GF-D8 (cell line): ENCODE data around the gene HNRNPUL1.

Experiments
- DNase-seq: peaks from one replicate; lab custom pipeline; 2025; lab: John Stamatoyannopoulos, UW

HNRNPUL1 gene

DNA sequence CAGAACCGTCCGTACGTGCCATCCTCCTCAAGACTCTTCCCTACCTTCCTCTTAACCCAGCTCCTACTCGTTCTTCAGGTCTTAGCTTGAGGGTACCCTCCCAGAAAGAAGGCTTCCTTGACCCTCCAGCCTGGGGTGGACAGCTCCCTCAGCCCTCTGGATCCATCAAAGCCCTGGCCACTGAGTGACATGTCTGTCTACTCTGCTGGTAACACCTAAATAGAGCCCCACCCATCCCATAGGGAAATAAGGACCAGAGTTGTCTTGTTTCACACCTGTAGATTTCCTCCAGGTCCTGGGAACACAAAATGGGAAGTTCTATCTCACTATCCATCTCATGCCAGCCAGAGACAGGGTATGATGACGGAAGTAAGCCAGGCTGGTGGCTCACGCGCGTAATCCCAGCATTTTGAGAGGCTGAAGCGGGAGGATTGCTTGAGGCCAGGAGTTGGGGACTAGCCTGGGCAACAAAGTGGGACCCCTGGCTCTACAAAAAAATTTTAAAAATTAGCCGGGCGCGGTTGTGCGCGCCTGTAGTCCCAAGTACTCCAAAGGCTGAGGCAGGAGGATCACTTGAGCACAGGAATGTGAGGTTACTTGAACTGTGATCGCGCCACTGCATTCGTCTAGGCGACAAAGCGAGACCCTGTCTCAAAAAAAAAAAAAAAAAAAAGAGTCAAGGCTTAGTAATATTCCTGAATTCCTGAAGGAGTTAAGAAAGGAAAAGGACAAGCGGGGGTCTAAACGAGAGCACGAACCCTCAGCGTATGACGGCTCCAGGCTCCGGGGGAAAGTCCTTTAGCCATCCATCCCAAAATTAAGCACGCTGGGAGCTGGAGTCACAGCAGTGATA, 45.2 kb downstream of the HNRNPUL1 start:
- DNase-seq: no peak

DNA sequence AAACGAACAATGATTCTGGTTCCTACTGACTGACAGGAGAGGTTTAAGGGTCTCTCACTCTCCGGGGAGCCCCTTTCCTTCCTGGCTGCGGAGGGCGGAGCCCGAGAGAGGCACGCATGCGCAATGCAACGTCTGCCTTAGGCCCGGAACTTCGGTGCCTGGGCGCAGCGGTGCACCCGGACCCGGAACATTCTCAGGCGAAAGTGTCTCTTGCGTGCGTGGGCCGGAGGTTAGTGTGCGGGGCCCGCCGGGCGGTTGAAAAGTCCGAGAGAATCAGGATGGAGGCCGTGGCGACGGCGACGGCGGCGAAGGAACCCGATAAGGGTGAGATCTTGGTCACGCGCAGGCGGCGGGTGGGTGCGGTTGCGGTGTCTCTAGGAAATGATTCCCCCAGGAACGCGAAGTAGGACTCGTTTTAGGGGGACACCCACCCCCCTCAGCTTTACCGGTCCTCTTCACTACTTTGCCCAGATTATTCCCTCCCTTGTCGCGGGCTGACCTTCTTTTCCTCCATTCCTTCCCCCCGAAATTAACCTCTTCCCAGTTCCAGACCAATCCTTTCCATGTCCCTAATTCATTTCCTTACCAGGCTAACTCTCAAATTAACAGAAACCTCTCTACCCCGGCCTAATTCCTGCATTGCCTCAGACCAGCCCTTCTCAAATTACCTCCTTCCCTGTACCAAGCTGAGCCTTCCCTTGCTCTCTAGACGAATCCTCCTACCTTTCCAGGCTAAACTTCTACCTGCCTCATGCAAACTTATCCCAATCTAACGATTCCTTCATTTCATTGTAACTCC, 46.1 kb downstream of the HNRNPUL1 start, which contains the start of gene CCDC97:
Gene CCDC97, plus strand, starts transcription at position 140 of the 799 bp plus-strand sequence. Its CDS starts 139 bp downstream, at position 279.
- DNase-seq: peak; percentile 66

DNA sequence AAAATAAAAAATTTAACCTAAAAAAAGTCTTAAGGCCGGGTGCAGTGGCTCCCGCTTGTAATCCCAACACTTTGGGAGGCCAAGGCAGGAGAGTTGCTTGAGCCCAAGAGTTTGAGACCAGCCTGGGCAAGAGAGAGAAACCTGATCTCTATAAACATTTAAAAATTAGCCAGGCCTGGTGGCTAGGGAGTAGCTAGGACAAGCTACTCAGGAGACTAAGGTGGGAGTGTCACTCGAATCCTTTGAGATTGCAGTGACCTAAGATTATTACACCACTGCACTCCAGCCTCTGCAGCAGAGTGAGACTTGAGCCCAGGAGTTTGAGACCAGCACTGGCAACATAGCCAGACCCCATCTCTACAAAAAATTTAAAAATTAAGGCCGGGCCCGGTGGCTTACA, 46.9 kb downstream of the HNRNPUL1 start:
- DNase-seq: no peak

DNA sequence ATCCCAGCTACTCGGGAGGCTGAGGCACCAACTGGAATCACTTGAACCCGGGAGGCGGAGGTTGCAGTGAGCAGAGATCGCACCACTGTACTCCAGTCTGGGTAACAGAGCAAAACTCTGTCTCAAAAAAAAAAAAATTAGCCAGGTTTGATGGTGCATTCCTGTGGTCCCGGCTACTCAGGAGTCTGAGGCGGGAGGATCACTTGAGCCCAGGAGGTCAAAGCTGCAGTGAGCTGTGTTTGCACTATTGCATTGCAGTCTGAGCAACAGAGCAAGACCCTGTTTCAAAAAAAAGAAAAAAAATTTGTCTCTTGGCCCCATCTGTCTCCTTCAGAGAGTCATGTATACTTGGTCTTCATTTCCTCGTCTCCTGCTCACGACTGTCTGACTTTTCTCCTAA, 47.4 kb downstream of the HNRNPUL1 start:
- DNase-seq: no peak

DNA sequence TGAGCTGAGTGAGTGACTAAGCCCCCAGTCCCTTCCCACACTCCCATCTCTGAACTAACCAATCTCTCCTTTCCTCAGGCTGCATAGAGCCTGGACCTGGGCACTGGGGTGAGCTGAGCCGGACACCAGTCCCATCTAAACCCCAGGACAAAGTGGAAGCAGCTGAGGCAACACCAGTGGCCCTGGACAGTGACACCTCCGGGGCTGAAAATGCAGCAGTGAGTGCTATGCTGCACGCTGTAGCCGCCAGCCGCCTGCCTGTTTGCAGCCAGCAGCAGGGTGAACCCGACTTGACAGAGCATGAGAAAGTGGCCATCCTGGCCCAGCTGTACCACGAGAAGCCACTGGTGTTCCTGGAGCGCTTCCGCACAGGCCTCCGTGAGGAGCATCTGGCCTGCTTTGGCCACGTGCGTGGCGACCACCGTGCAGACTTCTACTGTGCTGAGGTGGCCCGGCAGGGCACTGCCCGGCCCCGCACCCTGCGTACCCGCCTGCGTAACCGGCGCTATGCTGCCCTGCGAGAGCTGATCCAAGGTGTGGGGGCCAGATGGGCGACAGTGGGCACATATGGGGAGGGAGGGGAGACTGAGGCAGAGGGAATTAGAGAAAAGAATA, 52.2 kb downstream of the HNRNPUL1 start:
- DNase-seq: no peak

DNA sequence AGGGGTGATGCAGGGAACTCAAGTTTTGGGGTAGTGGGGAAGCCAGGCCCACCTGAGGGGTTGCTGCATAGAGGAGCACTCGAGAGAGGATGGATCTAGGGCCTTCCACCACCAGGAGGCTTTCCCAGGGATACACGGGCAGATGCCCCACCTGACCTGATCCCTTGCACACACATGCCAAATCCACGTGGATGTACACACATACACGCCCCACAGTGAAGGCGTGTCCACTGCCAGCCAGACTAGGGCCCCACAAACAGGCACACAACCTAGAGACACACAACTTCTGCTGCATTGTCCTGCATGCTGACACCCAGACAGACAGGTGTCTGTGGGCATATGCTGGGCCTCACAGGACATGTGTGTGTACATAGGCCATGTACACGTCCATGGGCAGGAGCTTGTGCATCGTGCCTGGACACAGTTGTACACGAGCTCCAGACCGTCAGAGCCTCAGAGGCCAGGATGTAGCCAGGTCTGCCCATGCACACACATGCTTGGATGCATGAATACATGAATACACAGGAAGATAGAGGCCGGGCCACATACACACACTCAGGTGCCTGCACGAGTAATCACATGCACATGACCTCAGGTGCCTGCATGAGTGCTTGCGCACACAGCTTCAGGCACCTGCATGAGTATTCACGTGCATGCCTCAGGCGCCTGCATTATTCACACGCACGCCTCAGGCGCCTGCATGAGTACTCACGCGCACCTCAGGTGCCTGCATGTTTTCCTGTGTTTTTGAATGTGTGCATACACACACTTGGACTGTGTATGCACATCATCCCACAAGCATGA, 54.7 kb downstream of the HNRNPUL1 start:
- DNase-seq: no peak

DNA sequence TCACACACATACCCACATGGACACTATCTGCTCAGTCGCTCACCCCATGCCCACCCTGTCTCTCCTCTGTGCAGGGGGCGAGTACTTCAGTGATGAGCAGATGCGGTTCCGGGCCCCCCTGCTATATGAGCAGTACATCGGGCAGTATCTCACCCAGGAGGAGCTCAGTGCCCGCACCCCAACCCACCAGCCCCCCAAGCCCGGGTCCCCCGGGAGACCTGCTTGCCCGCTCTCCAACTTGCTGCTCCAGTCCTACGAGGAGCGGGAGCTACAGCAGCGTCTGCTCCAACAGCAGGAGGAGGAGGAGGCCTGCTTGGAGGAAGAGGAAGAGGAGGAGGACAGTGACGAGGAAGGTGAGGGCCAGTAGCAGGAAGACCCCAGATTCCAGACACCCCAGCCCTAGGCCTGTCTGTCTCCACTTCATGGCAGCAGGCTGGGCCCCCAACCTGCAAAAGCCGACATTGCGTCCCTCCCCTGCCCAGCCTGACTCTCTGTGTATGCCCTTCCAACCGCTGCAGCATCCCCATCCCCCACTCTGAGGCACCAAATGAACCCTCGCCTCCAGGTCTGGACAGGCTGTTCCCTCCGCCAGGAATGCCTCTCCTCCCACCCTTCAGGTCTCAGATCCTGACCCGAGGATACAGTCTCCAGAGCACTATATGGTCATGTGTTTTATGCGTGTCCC, 55.5 kb downstream of the HNRNPUL1 start:
- DNase-seq: no peak

DNA sequence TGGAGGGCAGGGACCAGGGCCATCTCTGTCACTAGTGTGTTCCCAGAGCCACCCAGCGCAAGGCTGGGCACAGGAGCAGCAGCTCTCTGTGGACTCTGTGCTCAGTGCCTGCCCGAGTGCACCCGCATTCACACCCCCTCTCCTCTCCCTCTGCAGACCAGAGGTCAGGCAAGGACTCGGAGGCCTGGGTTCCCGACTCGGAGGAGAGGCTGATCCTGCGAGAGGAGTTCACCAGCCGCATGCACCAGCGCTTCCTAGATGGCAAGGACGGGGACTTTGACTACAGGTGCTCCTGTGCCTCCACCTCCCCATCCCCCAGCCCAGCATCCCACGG, 56.0 kb downstream of the HNRNPUL1 start:
- DNase-seq: no peak

DNA sequence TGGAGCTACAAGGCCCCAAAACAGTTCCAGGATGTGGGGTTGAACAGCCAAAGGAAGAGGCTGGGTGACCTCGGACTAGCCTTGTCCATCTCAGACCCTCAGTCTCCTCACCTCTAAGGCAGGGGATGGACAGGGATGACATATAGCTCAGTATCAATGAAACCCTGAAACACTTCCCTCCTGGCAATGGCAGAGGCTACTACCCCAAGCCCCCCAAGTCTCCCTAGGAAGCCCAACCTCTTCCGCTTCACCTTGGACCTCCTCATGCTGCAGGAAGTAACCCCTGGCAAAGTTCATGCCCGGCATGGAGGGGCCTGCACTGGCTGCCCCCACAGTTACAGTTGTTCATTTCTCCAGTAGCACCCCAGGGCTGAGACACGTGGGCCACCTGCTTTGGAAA, 56.4 kb downstream of the HNRNPUL1 start:
- no peak for DNase-seq

DNA sequence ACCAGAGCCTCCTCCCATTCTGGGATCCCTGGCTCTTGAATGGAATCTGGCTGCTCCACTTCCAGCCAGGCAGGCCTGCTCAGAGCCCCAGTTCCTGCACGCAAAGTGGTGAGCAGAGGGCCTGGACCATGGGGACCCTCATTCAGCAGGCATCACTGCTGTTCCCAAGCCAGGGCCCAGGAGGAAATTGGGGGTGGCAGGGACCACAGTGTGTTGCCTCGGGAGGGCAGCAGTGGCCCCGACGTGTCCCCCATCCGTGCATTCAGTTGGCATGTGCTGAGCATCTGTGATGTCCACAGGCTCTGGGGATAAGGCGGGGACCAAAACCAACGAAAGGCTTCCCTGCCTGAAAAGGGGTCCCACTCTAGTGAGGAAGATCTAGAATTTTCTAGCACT, 57.0 kb downstream of the HNRNPUL1 start:
- DNase-seq: no peak

DNA sequence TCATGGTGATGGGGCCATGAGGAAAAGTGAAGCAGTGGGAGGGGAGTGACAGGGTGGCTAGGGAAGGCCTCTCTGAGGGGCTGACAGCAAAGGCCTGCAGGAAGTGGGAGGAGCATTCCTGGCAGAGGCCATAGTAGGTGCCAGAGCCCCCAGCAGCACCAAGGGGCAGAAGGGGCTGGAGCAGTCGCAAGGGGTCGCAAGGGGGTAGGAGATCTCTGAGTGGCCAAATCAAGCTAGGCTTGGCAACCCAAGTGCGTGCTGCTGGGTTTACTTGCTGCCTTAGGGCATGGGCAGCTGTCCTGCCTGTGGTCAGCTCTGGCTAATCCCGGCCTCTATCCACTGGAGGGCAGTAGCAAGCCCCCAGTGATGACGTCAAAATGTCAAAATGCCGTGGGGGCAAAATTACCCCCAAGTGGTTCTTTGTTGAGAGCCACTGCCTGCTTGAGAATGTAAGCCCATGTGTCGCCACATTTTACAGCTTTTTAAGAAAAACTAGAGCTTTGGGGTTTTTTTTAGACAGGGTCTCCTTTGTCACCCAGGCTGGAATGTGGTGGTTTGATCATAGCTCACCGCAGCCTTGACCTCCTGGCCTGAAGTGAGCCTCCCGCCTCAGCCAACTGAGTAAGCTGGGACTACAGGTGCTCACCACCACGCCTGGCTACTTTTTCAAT, 57.6 kb downstream of the HNRNPUL1 start:
- no peak for DNase-seq

DNA sequence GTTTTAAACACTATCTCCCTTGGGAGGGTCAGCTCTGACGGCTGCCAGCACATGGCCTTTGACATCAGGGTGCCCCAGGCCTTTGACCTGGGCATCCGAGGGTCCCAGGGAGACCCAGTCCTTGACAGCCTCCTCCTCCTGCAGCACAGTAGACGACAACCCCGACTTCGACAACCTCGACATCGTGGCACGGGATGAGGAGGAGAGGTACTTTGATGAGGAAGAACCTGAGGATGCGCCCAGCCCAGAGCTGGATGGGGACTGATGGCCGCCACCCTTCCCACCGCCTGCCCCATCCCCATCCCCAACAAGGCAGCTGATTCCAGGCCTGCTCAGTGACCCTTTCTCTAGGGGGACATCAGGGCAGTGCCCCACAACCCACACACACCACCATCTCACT, 58.3 kb downstream of the HNRNPUL1 start:
- DNase-seq: no peak

DNA sequence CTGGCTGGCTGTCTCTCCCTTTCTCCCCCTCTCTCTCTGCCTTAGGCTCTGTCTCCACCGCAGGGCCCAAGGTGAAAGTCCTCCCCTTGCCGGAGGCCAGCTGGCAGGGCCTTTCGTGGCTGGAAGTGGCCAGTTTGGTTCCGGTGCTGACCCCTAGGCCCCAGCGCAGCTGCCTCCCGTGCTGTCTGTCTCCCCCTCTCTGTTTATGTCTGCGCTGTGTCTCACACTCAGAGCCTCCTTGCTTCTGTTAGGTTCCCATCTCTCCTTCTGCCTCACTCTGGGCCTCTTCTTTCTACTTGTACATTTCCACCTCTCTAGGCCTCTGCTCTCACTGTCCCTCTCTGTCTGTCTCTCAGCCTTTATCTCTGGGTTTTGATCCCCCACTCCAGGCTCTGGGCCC, 58.9 kb downstream of the HNRNPUL1 start:
- DNase-seq: no peak

DNA sequence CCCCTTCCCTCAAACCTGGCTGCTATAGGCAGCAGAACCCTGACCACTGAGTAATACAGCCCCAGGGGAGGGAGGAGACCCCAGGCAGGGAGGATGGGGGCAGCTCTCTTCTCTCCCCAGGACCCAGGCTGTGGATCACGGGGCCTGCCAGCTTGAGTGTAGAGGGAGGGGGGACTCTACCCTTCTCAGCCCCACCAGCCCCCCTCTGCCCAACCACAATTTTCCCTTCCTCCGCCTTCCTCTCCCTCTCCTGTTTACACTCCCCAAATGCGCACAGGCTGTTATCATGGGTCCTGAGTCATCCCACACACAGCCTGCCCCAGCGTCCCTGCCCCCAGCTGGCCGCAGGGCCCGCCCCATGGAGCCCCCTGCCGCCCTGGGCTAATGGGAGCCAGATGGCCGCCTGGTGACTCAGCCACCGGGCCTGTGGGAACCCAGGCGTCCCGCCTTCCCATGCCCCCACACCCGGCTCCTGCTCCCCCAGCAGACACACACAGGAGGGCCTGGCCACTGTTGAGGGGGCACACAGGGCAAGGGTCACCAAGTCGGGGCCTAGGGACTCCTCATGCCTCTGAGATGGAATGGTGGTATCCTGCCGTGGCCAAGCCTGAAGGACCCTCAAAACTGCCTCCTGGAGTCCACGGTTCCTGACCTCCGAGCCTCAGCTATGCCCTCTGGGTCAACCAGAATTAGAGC, 59.4 kb downstream of the HNRNPUL1 start:
- peak; percentile 73 for DNase-seq

DNA sequence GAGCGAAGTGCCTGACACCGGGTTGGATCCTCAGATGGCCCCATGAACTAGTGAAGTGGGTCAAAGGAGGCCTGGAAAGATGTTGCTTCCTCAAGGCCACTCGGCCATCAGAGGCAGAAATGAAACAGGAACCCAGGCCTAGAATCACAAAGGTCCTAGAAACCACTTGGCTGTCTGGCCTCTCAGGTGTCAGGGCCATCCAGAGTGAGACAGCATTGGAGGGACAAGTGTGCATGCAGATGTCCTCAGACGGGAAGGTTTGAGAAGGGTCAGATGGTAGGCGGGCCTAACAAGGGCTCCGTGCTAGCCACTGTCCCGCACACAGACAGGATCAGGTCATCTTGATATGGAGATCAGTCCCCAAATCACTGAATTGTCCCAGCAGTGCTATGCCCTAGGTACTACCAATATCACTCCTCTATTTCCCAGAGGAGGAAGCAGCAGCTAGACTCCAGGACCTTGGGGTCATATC, 60.1 kb downstream of the HNRNPUL1 start:
- no peak for DNase-seq

DNA sequence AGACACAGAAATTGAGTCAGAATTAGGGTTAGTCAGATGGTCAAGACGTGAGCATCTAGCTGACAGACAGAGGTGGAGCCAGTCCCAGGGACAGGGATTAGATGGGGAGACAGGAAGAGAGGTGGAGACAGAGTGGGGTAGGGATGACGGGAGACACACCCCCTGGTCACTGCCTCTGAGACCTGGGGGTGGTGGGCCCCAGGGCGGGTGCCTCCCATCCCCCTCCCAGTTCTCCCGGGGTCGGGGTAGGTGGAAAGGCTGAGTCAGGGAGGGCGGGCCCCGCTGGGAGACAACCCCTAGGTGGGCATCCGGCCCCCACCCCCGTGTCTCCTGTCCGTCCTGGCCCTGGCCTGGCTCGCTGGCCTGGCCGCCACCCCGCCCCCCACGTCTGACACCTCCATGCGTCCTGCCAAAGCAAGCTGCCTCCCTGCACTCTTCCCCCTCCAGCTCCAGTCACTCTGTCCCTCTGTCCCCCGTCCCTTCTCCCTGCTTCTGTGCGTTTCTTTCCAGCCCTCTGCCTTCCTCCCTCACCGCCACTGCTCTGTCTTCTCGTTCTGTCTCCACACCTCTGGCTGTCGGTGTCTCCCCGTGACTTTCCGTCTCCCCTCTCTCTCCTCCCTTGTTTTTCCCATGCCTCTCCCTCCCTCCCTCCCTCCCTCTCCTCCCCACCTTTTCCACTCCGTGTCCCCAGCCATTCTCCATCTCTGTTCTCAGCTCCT, 60.9 kb downstream of the HNRNPUL1 start:
- no peak for DNase-seq

DNA sequence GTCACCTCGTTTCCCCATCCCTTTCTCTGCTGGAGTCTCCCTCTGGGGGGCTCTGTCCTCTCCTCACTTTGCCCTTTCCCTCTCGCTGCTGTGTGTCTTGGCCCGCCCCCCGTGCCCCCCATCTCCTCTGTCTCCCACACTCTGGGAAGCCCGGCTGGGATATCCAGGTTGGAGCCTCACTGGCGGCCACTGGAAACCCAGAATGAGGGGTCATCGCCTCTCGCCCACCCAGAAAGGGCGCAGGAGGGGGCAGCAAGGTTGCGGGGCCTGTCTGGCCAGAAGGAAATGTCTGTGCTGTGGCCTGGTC, 61.4 kb downstream of the HNRNPUL1 start:
- no peak for DNase-seq

DNA sequence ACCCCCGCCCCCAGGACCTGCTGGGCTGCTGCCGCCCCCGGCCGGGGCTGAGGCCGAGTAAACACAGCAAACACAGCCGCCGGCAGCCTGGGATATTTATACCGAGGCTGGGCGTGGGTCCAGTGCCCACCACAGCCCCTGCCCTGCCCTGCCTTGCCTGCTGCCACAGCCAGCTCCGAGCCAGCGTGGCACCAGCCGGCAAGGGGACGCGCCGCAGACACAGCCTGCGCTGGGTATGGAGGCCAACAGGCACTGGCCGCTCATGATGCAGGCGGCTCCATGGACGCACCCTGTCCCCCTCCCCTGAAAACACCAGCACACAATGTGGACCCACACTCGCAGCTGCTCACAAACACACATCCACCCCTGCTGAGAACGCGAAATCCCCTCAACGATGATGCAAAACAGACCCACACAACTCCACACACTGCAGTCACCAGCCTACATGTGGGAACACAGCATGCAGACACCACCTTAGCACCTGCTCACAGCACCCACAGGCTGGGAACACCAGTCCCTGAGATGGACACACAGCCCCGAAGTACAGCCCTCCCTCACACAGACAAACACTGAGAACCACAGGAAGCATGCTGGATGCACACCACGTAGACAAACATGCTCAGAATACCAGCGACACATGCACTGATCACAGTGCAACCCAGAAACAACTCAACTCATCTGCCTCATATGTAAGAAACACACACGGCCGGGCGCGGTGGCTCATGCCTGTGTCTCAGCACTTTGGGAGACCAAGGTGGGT, 62.0 kb downstream of the HNRNPUL1 start:
- DNase-seq: no peak

DNA sequence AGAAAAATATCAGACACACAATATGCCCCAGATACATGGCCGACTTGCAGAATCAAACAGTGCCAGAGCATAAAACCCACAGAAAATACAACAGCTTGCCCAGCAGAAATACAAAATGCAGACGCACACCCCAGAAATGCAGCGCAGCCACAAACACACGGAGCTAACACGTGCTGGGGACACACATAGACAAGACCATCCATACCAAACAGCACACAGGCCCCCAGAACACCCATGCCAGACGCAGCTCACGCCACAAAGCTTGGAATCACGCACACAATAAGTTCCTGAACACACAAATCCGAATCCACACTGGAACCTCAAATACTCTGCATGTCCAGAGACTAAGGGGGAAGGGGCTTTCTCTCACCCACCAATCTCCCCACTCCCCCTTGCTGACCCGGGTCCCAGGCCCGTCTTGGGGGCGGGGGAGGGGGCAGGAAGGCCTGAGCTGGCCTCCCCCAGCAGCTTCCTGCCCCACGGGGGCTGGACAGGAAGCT, 63.0 kb downstream of the HNRNPUL1 start:
- DNase-seq: peak; percentile 41
